CD4-positive, alpha-beta T cell (primary cell): Measurements from ENCODE around the gene FNDC10. TPM values are rescaled to one million over a fixed set of nuclear protein-coding genes. Genes with fewer than 3 reads are reported as not detected.

Source experiments
- ATAC-seq: fragments of 200-7000 bp; cut with Tn5 transposase; one replicate; pipeline ENCODE4 v1.10.0; 2022; ENCODE audit warnings: mild to moderate bottlenecking; ENCODE audit not compliant: poor library complexity
- CTCF ChIA-PET: fragments of 350-600 bp; sonication (Branson Sonifier 250); formaldehyde crosslinking; loops from one replicate; lab custom pipeline; 2021; ENCODE audit warnings: antibody characterized with exemption, inconsistent platforms; lab: Charles Lee
- POLR2A ChIA-PET: fragments of 350-600 bp; sonication (Branson Sonifier 250); formaldehyde crosslinking; loops from one replicate; lab custom pipeline; 2021; ENCODE audit warnings: antibody characterized with exemption, inconsistent platforms; lab: Charles Lee
- DNase-seq, 14 experiments: peaks; one replicate each; pipeline ENCODE4 v3.0.0-alpha.2; 2013 to 2020; ENCODE audit warnings: mixed read lengths in 2 of 14
- H3K27ac ChIP-seq, 2 donors: one replicate each; pipeline versions ENCODE4 v1.5.1 to v1.7.0; 2013; ENCODE audit warnings: low read length in 2 of 2, low read depth in 1 of 2, mild to moderate bottlenecking in 1 of 2
- H3K27me3 ChIP-seq, 2 experiments: 1 replicate in 1 of 2; 2 replicates in 1 of 2; pipeline versions ENCODE4 v1.6.1 to v1.7.0; 2013; ENCODE audit warnings: low read length in 2 of 2, control low read depth in 1 of 2, mild to moderate bottlenecking in 1 of 2, moderate library complexity in 1 of 2; ENCODE audit not compliant: insufficient read depth in 2 of 2, control insufficient read depth in 1 of 2
- H3K36me3 ChIP-seq: one replicate; pipeline ENCODE4 v1.6.1; 2013; ENCODE audit warnings: low read length, control low read depth; ENCODE audit not compliant: insufficient read depth
- H3K4me1 ChIP-seq: one replicate; pipeline ENCODE4 v1.6.1; 2013; ENCODE audit warnings: low read length, control low read depth; ENCODE audit not compliant: insufficient read depth
- H3K4me3 ChIP-seq: one replicate; pipeline ENCODE4 v1.5.1; 2013; ENCODE audit warnings: mild to moderate bottlenecking, low read length, moderate library complexity
- H3K9me3 ChIP-seq, 2 experiments: 1 replicate in 1 of 2; 2 replicates in 1 of 2; pipeline versions ENCODE4 v1.6.1 to v1.7.0; 2013; ENCODE audit warnings: low read length in 2 of 2, mild to moderate bottlenecking in 2 of 2, control low read depth in 1 of 2, moderate library complexity in 1 of 2; ENCODE audit not compliant: control insufficient read depth in 1 of 2, insufficient read depth in 1 of 2
- H3K27ac Mint-ChIP-seq: one replicate; pipeline ENCODE4 v1.8.0; 2020; ENCODE audit warnings: mixed read lengths
- H3K27me3 Mint-ChIP-seq: one replicate; pipeline ENCODE4 v1.8.0; 2021; ENCODE audit warnings: mixed read lengths
- H3K36me3 Mint-ChIP-seq: one replicate; pipeline ENCODE4 v1.8.0; 2021; ENCODE audit warnings: low read depth, mixed read lengths
- H3K4me1 Mint-ChIP-seq: one replicate; pipeline ENCODE4 v1.8.0; 2021; ENCODE audit warnings: low read depth, mixed read lengths
- H3K4me3 Mint-ChIP-seq: one replicate; pipeline ENCODE4 v1.8.0; 2020; ENCODE audit warnings: mild to moderate bottlenecking, mixed read lengths
- H3K9me3 Mint-ChIP-seq: one replicate; pipeline ENCODE4 v1.8.0; 2020; ENCODE audit warnings: mixed read lengths
- CTCF ChIP-seq: fragments of 200-600 bp; IDR thresholded peaks from one replicate; pipeline ENCODE4 v1.8.0; 2022; ENCODE audit warnings: antibody characterized with exemption, mild to moderate bottlenecking
- intact Hi-C, 2 experiments: fragments of 100-400 bp; cut with DNase I in 1 of 2; cut with micrococcal nuclease in 1 of 2; formaldehyde crosslinking; loops; one replicate each; pipeline versions ENCODE4 v1.15.1 to v1.9.0; 2023 to 2025; cut with DNase I, micrococcal nuclease
- total RNA-seq, 174 experiments: library from RNA in 2 of 174; stranded (reverse) in 2 of 174; gene quantifications; one replicate each; pipeline ENCODE4 v1.2.3 and lab custom pipeline; 2021 to 2026

FNDC10 gene
- total RNA-seq, 2 experiments from 2014 or later: 1.0 to 1.3 TPM

- Mint-ChIP-seq H3K9me3 (no peaks in the 10 kb centered on the region), H3K4me1 (peaks cover 37% of the 10 kb centered on the region), H3K27me3 (no peaks in the 10 kb centered on the region), H3K27ac (peak overlapping the region; percentile 70), H3K36me3 (peaks cover 16% of the 10 kb centered on the region), H3K4me3 (peak overlapping the region; percentile 38)
- no peak for DNase-seq
- Histone ChIP-seq H3K9me3 (no peaks in the 10 kb centered on the region), H3K4me1 (peaks cover 33% of the 10 kb centered on the region), H3K4me3 (no peak overlapping the region), H3K27me3 (no peaks in the 10 kb centered on the region), H3K27ac (no peak overlapping the region), H3K36me3 (no peaks in the 10 kb centered on the region)
- TF ChIP-seq CTCF: no peak
- intact Hi-C loops: no loop called here
- ChIA-PET CTCF (no interaction called here), POLR2A (no interaction called here)
- no peak for ATAC-seq
Observed at GRCh38 chr1:1610796-1611195, 10.9 kb upstream of the FNDC10 start.

- intact Hi-C loops: no loop called here
- Histone ChIP-seq H3K27ac (no peak overlapping the region), H3K36me3 (no peaks in the 10 kb centered on the region), H3K4me3 (no peak overlapping the region), H3K9me3 (no peaks in the 10 kb centered on the region), H3K27me3 (no peaks in the 10 kb centered on the region), H3K4me1 (peaks cover 33% of the 10 kb centered on the region)
- POLR2A ChIA-PET: no interaction called here
- Mint-ChIP-seq H3K27ac (peak overlapping the region; percentile 70), H3K4me3 (no peak overlapping the region), H3K4me1 (peaks cover 36% of the 10 kb centered on the region), H3K9me3 (no peaks in the 10 kb centered on the region), H3K27me3 (no peaks in the 10 kb centered on the region), H3K36me3 (peaks cover 12% of the 10 kb centered on the region)
- CTCF ChIA-PET: no interaction called here
- DNase-seq (no peak), ATAC-seq (no peak)
- no peak for TF ChIP-seq CTCF
Observed at GRCh38 chr1:1609822-1610485, 10.0 kb upstream of the FNDC10 start.

- Mint-ChIP-seq H3K4me3 (no peak overlapping the region), H3K4me1 (peaks cover 17% of the 10 kb centered on the region), H3K9me3 (no peaks in the 10 kb centered on the region), H3K27me3 (no peaks in the 10 kb centered on the region), H3K36me3 (no peaks in the 10 kb centered on the region), H3K27ac (no peak overlapping the region)
- peak in 1 of 14 experiments; percentile 27 for DNase-seq
- Histone ChIP-seq H3K4me3 (no peak overlapping the region), H3K36me3 (no peaks in the 10 kb centered on the region), H3K27ac (no peak overlapping the region), H3K27me3 (no peaks in the 10 kb centered on the region), H3K9me3 (no peaks in the 10 kb centered on the region), H3K4me1 (peaks cover 15% of the 10 kb centered on the region)
- no peak for ATAC-seq
- no peak for TF ChIP-seq CTCF
- intact Hi-C loops: no loop called here
- ChIA-PET POLR2A (interaction anchor here (2.2 kb wide), 1 partner anchor 9 kb away, joined by 16 read pairs; the partner anchor contains the start of gene MIB2), CTCF (no interaction called here)
Observed at GRCh38 chr1:1606232-1606631, 6.3 kb upstream of the FNDC10 start.
